ENCODE results near the gene PACS1.

Gene PACS1

GRCh38 chr11:66265531-66266377, 195.7 kb downstream of the PACS1 start:
- H3K4me3 ChIP-seq (ENCODE audit: control insufficient read depth, low read depth, low read length), result no peak overlapping the region
- no peak for DNase-seq (ENCODE audit: low read depth)
- TF ChIP-seq CTCF (conservative IDR thresholded peaks at IDR 0.05; ENCODE audit: control insufficient read depth, insufficient read depth, low read depth, low read length), result no peak

GRCh38 chr11:66266378-66267038, 196.4 kb downstream of the PACS1 start:
- peak overlapping the region; percentile 63 for H3K4me3 ChIP-seq (ENCODE audit: control insufficient read depth, low read depth, low read length)
- TF ChIP-seq CTCF (conservative IDR thresholded peaks at IDR 0.05; ENCODE audit: control insufficient read depth, insufficient read depth, low read depth, low read length), result no peak
- no peak for DNase-seq (ENCODE audit: low read depth)

GRCh38 chr11:66267039-66267378, 196.9 kb downstream of the PACS1 start:
- TF ChIP-seq CTCF (conservative IDR thresholded peaks at IDR 0.05; ENCODE audit: control insufficient read depth, insufficient read depth, low read depth, low read length), result no peak

GRCh38 chr11:66267379-66268243, 197.5 kb downstream of the PACS1 start:
- DNase-seq (ENCODE audit: low read depth), result peak; percentile 76
- no peak for TF ChIP-seq CTCF (conservative IDR thresholded peaks at IDR 0.05; ENCODE audit: control insufficient read depth, insufficient read depth, low read depth, low read length)
- peak overlapping the region; percentile 63 for H3K4me3 ChIP-seq (ENCODE audit: control insufficient read depth, low read depth, low read length)

More at GRCh38 chr11:66267039-66267378, 196.9 kb downstream of the PACS1 start:
- peak overlapping the region; percentile 63 for H3K4me3 ChIP-seq (ENCODE audit: control insufficient read depth, low read depth, low read length)
- DNase-seq (ENCODE audit: low read depth), result no peak

- DNase-seq (ENCODE audit: low read depth), result peak; percentile 99
- H3K4me3 ChIP-seq (ENCODE audit: control insufficient read depth, low read depth, low read length), result peak within 1 kb of the TSS; percentile 97
- TF ChIP-seq CTCF (conservative IDR thresholded peaks at IDR 0.05; ENCODE audit: control insufficient read depth, insufficient read depth, low read depth, low read length), result no peak
These were observed 198.3 kb downstream of the PACS1 start, which contains the start of gene RAB1B for GRCh38 chr11:66268244-66268951. Gene RAB1B, plus strand, starts transcription at chr11:66268639. Its CDS starts 41 bp downstream, at chr11:66268680.

Data from fibroblast of mammary gland (primary cell).